Fibroblast of lung (primary cell): ENCODE data around the gene TSPYL6. TPM values are rescaled to one million over a fixed set of nuclear protein-coding genes. Genes with fewer than 3 reads are reported as not detected.

Source experiments
- DNase-seq, 2 donors: peaks; one replicate each; pipeline versions ENCODE4 v3.0.0 to v3.0.0-alpha.2; 2010; ENCODE audit warnings: low read depth in 2 of 2
- H2AFZ ChIP-seq: 2 replicates; pipeline ENCODE4 v1.5.1; 2012; ENCODE audit warnings: low read length, control low read depth, inconsistent platforms
- H3K27ac ChIP-seq: 2 replicates; pipeline ENCODE4 v1.5.1; 2011; ENCODE audit warnings: low read length, control low read depth; ENCODE audit not compliant: insufficient read depth
- H3K27me3 ChIP-seq: 2 replicates; pipeline ENCODE4 v1.5.1; 2011; ENCODE audit warnings: mild to moderate bottlenecking, low read length; ENCODE audit not compliant: control insufficient read depth, insufficient read depth
- H3K36me3 ChIP-seq: 2 replicates; pipeline ENCODE4 v1.5.1; 2011; ENCODE audit warnings: low read length; ENCODE audit not compliant: control insufficient read depth, insufficient read depth
- H3K4me1 ChIP-seq: 2 replicates; pipeline ENCODE4 v1.5.1; 2011; ENCODE audit warnings: low read length; ENCODE audit not compliant: control insufficient read depth, insufficient read depth; ENCODE audit errors: extremely low read depth
- H3K4me2 ChIP-seq: 2 replicates; pipeline ENCODE4 v1.5.1; 2011; ENCODE audit warnings: low read length, control low read depth; ENCODE audit not compliant: insufficient read depth; ENCODE audit errors: extremely low read depth
- H3K4me3 ChIP-seq, 4 experiments: fragments of 200-600 bp in 1 of 4; sonication (generic) in 1 of 4; replicated peaks in 1 of 4; 2 replicates each; pipeline ENCODE4 v1.5.1; 2011 to 2016; ENCODE audit warnings: low read length in 4 of 4, low read depth in 3 of 4, mild to moderate bottlenecking in 3 of 4, control low read depth in 2 of 4, inconsistent platforms in 1 of 4, mixed read lengths in 1 of 4; ENCODE audit not compliant: insufficient read depth in 1 of 4; ENCODE audit errors: control extremely low read depth in 1 of 4
- H3K79me2 ChIP-seq: 2 replicates; pipeline ENCODE4 v1.5.1; 2012; ENCODE audit warnings: mild to moderate bottlenecking, low read length, inconsistent platforms; ENCODE audit not compliant: control insufficient read depth, insufficient read depth
- H3K9ac ChIP-seq: 2 replicates; pipeline ENCODE4 v1.5.1; 2011; ENCODE audit warnings: mild to moderate bottlenecking, low read length, control low read depth; ENCODE audit not compliant: insufficient read depth
- H3K9me3 ChIP-seq: 2 replicates; pipeline ENCODE4 v1.5.1; 2012; ENCODE audit warnings: low read depth, low read length; ENCODE audit not compliant: control insufficient read depth, insufficient read depth
- H4K20me1 ChIP-seq: 2 replicates; pipeline ENCODE4 v1.5.1; 2011; ENCODE audit warnings: low read length; ENCODE audit not compliant: control insufficient read depth, insufficient read depth; ENCODE audit errors: extremely low read depth
- EZH2 ChIP-seq: IDR thresholded peaks from 2 replicates; pipeline ENCODE4 v1.5.1; 2012; ENCODE audit warnings: low read length, control low read depth, mild to moderate bottlenecking; ENCODE audit errors: missing control alignments
- polyA plus RNA-seq, 2 donors: library from polyadenylated mRNA; depleted of rRNA in 1 of 2; stranded (reverse) in 1 of 2; unstranded in 1 of 2; fragments of >200 nt; gene quantifications; 2 replicates each; pipeline ENCODE4 v1.2.1, GENCODE V29; 2011 to 2012; ENCODE audit warnings: missing spikeins in 1 of 2
- total RNA-seq: library from RNA; depleted of rRNA; stranded (reverse); fragments of >200 nt; gene quantifications from 2 replicates; pipeline ENCODE4 v1.2.1, GENCODE V29; 2014
- TF ChIP-seq, protein P1 (sequence below), 2 donors: IDR thresholded peaks in 1 of 2; conservative IDR thresholded peaks in 1 of 2; 1 replicate in 1 of 2; 2 replicates in 1 of 2; pipeline ENCODE4 v1.5.1; 2011 to 2012; ENCODE audit warnings: low read length in 2 of 2, control low read depth in 1 of 2, inconsistent platforms in 1 of 2, low read depth in 1 of 2, mild to moderate bottlenecking in 1 of 2

TSPYL6 gene
- total and polyA plus RNA-seq, 2 donors (not counting 1 experiment from before 2014, with no cell fraction given) = not detected

DNA sequence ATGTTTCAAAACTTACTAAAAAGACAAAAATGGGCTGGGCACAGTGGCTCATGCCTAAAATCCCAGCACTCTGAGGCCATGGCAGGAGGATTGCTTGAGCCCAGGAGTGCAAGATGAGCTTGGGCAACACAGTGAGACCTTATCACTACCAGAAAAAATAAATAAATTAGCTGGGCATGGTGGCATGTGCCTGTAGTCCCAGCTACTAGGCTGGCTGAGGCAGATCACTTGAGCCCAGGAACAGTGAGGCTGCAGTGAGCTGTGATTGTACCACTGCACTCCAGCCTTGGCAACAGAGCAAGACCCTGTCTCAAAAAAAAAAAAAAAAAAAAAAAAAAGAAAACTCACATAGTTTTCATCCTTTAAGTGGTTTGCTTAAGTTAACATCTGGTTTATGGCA is 6.4 kb downstream of the TSPYL6 start:
- Histone ChIP-seq H4K20me1 (no peaks in the 10 kb centered on the region), H3K27me3 (no peaks in the 10 kb centered on the region), H3K4me2 (no peak overlapping the region), H3K79me2 (no peaks in the 10 kb centered on the region), H3K9me3 (no peaks in the 10 kb centered on the region), H3K27ac (no peak overlapping the region), H2AFZ (no peak overlapping the region), H3K4me1 (no peaks in the 10 kb centered on the region), H3K4me3 (no peak overlapping the region), H3K9ac (no peak overlapping the region), H3K36me3 (no peaks in the 10 kb centered on the region)
- TF ChIP-seq, protein P1, sequence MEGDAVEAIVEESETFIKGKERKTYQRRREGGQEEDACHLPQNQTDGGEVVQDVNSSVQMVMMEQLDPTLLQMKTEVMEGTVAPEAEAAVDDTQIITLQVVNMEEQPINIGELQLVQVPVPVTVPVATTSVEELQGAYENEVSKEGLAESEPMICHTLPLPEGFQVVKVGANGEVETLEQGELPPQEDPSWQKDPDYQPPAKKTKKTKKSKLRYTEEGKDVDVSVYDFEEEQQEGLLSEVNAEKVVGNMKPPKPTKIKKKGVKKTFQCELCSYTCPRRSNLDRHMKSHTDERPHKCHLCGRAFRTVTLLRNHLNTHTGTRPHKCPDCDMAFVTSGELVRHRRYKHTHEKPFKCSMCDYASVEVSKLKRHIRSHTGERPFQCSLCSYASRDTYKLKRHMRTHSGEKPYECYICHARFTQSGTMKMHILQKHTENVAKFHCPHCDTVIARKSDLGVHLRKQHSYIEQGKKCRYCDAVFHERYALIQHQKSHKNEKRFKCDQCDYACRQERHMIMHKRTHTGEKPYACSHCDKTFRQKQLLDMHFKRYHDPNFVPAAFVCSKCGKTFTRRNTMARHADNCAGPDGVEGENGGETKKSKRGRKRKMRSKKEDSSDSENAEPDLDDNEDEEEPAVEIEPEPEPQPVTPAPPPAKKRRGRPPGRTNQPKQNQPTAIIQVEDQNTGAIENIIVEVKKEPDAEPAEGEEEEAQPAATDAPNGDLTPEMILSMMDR (conservative IDR thresholded peaks at IDR 0.05 in 1 of 2, IDR thresholded peaks at IDR 0.05 in 1 of 2; ENCODE audit: low read depth in 1 of 2, low read length in 2 of 2) = no peak
- TF ChIP-seq EZH2 = no peak
- no peak for DNase-seq

DNA sequence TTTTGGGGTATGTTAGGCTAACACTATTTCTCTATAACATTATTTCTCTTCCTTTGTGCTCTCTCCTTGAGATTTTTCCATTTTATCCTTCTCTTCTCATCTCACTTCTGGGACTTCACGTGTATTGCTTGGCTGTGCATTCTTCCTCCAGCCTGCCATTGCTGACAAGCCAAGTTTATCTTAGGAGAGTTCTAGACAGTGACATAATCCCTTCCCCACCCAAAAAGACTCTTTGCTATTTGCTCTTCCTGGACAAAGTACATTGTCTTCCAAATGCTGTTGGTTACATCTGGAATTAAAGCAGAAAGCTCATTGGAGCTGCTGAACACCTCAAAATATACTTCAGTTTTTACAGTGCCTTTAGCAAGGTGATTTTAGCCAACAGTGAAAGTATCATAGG is 8.9 kb downstream of the TSPYL6 start:
- Histone ChIP-seq H3K27ac (no peak overlapping the region), H3K36me3 (no peaks in the 10 kb centered on the region), H2AFZ (no peak overlapping the region), H3K9me3 (no peaks in the 10 kb centered on the region), H3K9ac (no peak overlapping the region), H3K4me3 (no peak overlapping the region), H3K79me2 (no peaks in the 10 kb centered on the region), H3K27me3 (no peaks in the 10 kb centered on the region), H4K20me1 (no peaks in the 10 kb centered on the region), H3K4me2 (no peak overlapping the region), H3K4me1 (no peaks in the 10 kb centered on the region)
- TF ChIP-seq, protein P1 (conservative IDR thresholded peaks at IDR 0.05 in 1 of 2, IDR thresholded peaks at IDR 0.05 in 1 of 2; ENCODE audit: low read depth in 1 of 2, low read length in 2 of 2) = no peak
- peak in 1 of 2 donors; percentile 53 for DNase-seq

DNA sequence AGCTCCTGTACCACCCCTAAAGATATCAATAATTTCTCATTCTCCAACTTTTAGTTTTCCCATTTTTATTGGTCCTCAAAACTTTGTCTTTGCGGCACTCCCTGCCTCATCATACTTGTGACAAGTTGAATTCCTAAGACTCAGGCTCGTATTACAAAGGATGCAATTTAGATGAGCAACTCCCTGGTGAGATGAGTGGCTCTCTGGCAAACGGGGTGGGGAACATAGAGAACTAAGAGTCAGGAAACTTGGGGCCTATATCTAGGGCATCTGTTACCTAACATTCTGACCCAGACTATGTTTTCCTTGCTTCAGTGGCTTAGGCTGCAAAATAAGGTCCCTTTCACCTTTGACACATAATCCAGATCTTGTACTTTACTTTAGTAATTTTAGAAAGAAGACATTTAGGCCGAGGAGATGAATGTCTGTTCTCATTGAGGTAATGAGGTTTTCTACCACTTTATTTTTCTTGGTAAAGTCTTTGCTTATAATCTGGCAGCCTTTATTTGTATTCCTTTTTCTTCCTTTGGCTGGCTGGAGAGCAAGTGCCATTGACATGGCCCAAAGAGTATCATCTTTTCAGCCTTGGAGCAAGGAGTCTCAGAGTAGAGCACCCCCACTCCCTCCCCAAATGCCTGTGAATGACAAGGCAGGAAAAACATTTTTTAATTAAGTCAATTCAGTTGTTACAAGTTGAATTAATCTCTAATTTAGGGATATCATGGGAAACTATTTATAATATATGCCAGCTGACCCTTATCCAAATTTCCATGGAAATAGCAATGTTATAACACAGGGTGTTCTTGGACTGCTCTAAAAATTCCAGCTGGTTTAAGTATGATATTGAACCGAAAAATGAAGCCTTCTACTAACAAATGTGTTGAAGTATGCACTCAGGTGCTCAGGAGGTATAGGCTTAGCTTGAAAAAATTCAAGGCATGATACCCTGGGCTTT is 15.2 kb downstream of the TSPYL6 start:
- no peaks in the 10 kb centered on the region for H3K79me2 ChIP-seq
- no peak overlapping the region for H3K4me3 ChIP-seq
- H3K9me3 ChIP-seq = no peaks in the 10 kb centered on the region
- no peaks in the 10 kb centered on the region for H3K27me3 ChIP-seq
- H3K27ac ChIP-seq = peak overlapping the region; percentile 29
- no peak overlapping the region for H3K9ac ChIP-seq
- H4K20me1 ChIP-seq = no peaks in the 10 kb centered on the region
- H3K4me1 ChIP-seq = peaks cover 13% of the 10 kb centered on the region
- peak overlapping the region; percentile 33 for H3K4me2 ChIP-seq
- no peak for TF ChIP-seq EZH2
- TF ChIP-seq, protein P1 (conservative IDR thresholded peaks at IDR 0.05 in 1 of 2, IDR thresholded peaks at IDR 0.05 in 1 of 2; ENCODE audit: low read depth in 1 of 2, low read length in 2 of 2) = no peak
- DNase-seq = peak; percentile 46 to 77
- H2AFZ ChIP-seq = no peak overlapping the region
- H3K36me3 ChIP-seq = no peaks in the 10 kb centered on the region
